HEK293T (cell line): ENCODE measurements around the gene PPM1H.

Experiments
- CTCF ChIA-PET: fragments of 350-600 bp; formaldehyde crosslinking; extraction: SDS; loops from one replicate; lab custom pipeline; 2021; ENCODE audit warnings: antibody characterized with exemption, inconsistent platforms; lab: Yijun Ruan, JAX
- POLR2A ChIA-PET: fragments of 350-600 bp; formaldehyde crosslinking; extraction: SDS; loops from one replicate; lab custom pipeline; 2020; ENCODE audit warnings: antibody characterized with exemption, inconsistent platforms; lab: Yijun Ruan, JAX
- DNase-seq: peaks from one replicate; pipeline ENCODE4 v3.0.0; 2012; ENCODE audit warnings: mixed read lengths; ENCODE audit errors: extremely low spot score
- ARNT ChIP-seq: fragments of 450-650 bp; IDR thresholded peaks from 2 replicates; pipeline ENCODE4 v1.6.1; 2017; ENCODE audit warnings: mild to moderate bottlenecking
- BHLHE40 ChIP-seq: fragments of 450-650 bp; IDR thresholded peaks from 2 replicates; pipeline ENCODE4 v1.6.1; 2016; ENCODE audit warnings: mild to moderate bottlenecking, moderate library complexity, borderline replicate concordance
- CTBP1 ChIP-seq: fragments of 450-650 bp; IDR thresholded peaks from 2 replicates; pipeline ENCODE4 v1.6.1; 2016; ENCODE audit warnings: borderline replicate concordance
- ELF4 ChIP-seq: fragments of 450-650 bp; IDR thresholded peaks from 2 replicates; pipeline ENCODE4 v1.6.1; 2017; ENCODE audit warnings: antibody characterized with exemption
- FOXA1 ChIP-seq: fragments of 450-650 bp; IDR thresholded peaks from 2 replicates; pipeline ENCODE4 v1.6.1; 2016; ENCODE audit warnings: mild to moderate bottlenecking
- FOXK2 ChIP-seq: fragments of 450-650 bp; IDR thresholded peaks from 2 replicates; pipeline ENCODE4 v1.6.1; 2016; ENCODE audit warnings: mild to moderate bottlenecking
- FOXM1 ChIP-seq: fragments of 450-650 bp; IDR thresholded peaks from 2 replicates; pipeline ENCODE4 v1.6.1; 2017; ENCODE audit warnings: mild to moderate bottlenecking, borderline replicate concordance
- HDGF ChIP-seq: fragments of 450-650 bp; IDR thresholded peaks from 2 replicates; pipeline ENCODE4 v1.6.1; 2017; ENCODE audit warnings: antibody characterized with exemption, borderline replicate concordance
- L3MBTL2 ChIP-seq: fragments of 450-650 bp; conservative IDR thresholded peaks from 2 replicates; pipeline ENCODE4 v1.6.1; 2016; ENCODE audit warnings: mild to moderate bottlenecking
- LEF1 ChIP-seq: fragments of 450-650 bp; IDR thresholded peaks from 2 replicates; pipeline ENCODE4 v1.6.1; 2017; ENCODE audit warnings: mild to moderate bottlenecking, borderline replicate concordance
- NFRKB ChIP-seq: fragments of 450-650 bp; IDR thresholded peaks from 2 replicates; pipeline ENCODE4 v1.6.1; 2016; ENCODE audit warnings: mild to moderate bottlenecking, moderate library complexity
- PKNOX1 ChIP-seq: fragments of 450-650 bp; IDR thresholded peaks from 2 replicates; pipeline ENCODE4 v1.6.1; 2016
- SP1 ChIP-seq: fragments of 450-650 bp; IDR thresholded peaks from 2 replicates; pipeline ENCODE4 v1.6.1; 2017
- SUZ12 ChIP-seq: fragments of 450-650 bp; IDR thresholded peaks from 2 replicates; pipeline ENCODE4 v1.6.1; 2016; ENCODE audit warnings: mild to moderate bottlenecking
- TARDBP ChIP-seq: fragments of 450-650 bp; IDR thresholded peaks from 2 replicates; pipeline ENCODE4 v1.6.1; 2016
- ZNF384 ChIP-seq: fragments of 450-650 bp; IDR thresholded peaks from 2 replicates; pipeline ENCODE4 v1.6.1; 2016

Gene PPM1H

GRCh38 chr12:62911286-62911685 lies 23.7 kb downstream of the PPM1H start:
- TF ChIP-seq FOXA1 (no peak), SP1 (no peak), FOXM1 (no peak), BHLHE40 (no peak), ARNT (no peak), ELF4 (no peak), SUZ12 (no peak)
- ChIA-PET CTCF (no interaction called here), POLR2A (interaction anchor here (0.9 to 1.2 kb wide), 2 partner anchors 12 to 22 kb away, joined by 3 to 4 read pairs; no protein-coding TSS in a partner anchor)
- no peak for DNase-seq

- CTCF ChIA-PET, result interaction anchor here (0.6 to 0.7 kb wide), 2 partner anchors 13 to 310 kb away, joined by 3 read pairs; no protein-coding TSS in a partner anchor
Measured at GRCh38 chr12:62910549-62911169, 24.3 kb downstream of the PPM1H start.

GRCh38 chr12:62909340-62909739 lies 25.6 kb downstream of the PPM1H start:
- CTCF ChIA-PET, result no interaction called here
- DNase-seq, result no peak
- no peak for TF ChIP-seq HDGF
- no peak for TF ChIP-seq BHLHE40
- no peak for TF ChIP-seq CTBP1
- no peak for TF ChIP-seq ARNT
- no peak for TF ChIP-seq LEF1
- TF ChIP-seq FOXM1, result no peak
- TF ChIP-seq TARDBP, result no peak
- TF ChIP-seq SUZ12, result no peak
- TF ChIP-seq NFRKB, result no peak
- TF ChIP-seq ZNF384, result no peak
- no peak for TF ChIP-seq FOXA1
- TF ChIP-seq L3MBTL2, result no peak
- TF ChIP-seq SP1, result no peak
- no peak for TF ChIP-seq PKNOX1
- no peak for TF ChIP-seq ELF4
- TF ChIP-seq FOXK2, result no peak
- POLR2A ChIA-PET, result no interaction called here

More at GRCh38 chr12:62910549-62911169, 24.3 kb downstream of the PPM1H start:
- DNase-seq, result no peak
- TF ChIP-seq LEF1 (no peak), FOXK2 (no peak), ARNT (no peak)
- POLR2A ChIA-PET, result interaction anchor here (1.2 kb wide), 1 partner anchor 23 kb away, joined by 4 read pairs; no protein-coding TSS in a partner anchor

GRCh38 chr12:62908674-62909073 lies 26.3 kb downstream of the PPM1H start:
- TF ChIP-seq FOXA1, result no peak
- TF ChIP-seq PKNOX1, result no peak
- no peak for TF ChIP-seq NFRKB
- TF ChIP-seq CTBP1, result no peak
- TF ChIP-seq ELF4, result no peak
- no peak for TF ChIP-seq FOXK2
- ChIA-PET CTCF (no interaction called here), POLR2A (no interaction called here)
- no peak for DNase-seq

- no peak for DNase-seq
- TF ChIP-seq SUZ12 (no peak), HDGF (no peak), FOXM1 (no peak)
- ChIA-PET POLR2A (no interaction called here), CTCF (no interaction called here)
Measured at GRCh38 chr12:62907561-62907960, 27.4 kb downstream of the PPM1H start.

GRCh38 chr12:62907078-62907477 lies 27.9 kb downstream of the PPM1H start:
- ChIA-PET POLR2A (no interaction called here), CTCF (no interaction called here)
- TF ChIP-seq ZNF384 (no peak), ELF4 (no peak), CTBP1 (no peak)
- no peak for DNase-seq

GRCh38 chr12:62903151-62903550 lies 31.8 kb downstream of the PPM1H start:
- TF ChIP-seq TARDBP (no peak), ELF4 (no peak), NFRKB (no peak), CTBP1 (no peak), SP1 (no peak), ARNT (no peak), L3MBTL2 (no peak), PKNOX1 (no peak), SUZ12 (no peak), HDGF (no peak), BHLHE40 (no peak), FOXM1 (no peak), ZNF384 (no peak), LEF1 (no peak), FOXA1 (no peak), FOXK2 (no peak)

More at GRCh38 chr12:62903151-62903550, 31.8 kb downstream of the PPM1H start:
- no peak for DNase-seq
- CTCF ChIA-PET, result interaction anchor here (1.1 kb wide), 1 partner anchor 68 kb away, joined by 3 read pairs; no protein-coding TSS in a partner anchor
- POLR2A ChIA-PET, result no interaction called here
